HepG2 (cell line): ENCODE measurements around the gene SPINK4. TPM values are rescaled to one million over a fixed set of nuclear protein-coding genes. Genes with fewer than 3 reads are reported as not detected.

Source experiments
- ATF7 ChIP-seq, 2 experiments: fragments of 450-650 bp in 1 of 2; sonication (generic) in 1 of 2; formaldehyde crosslinking in 1 of 2; IDR thresholded peaks; 2 replicates each; pipeline versions ENCODE4 v1.4.0 to v1.6.1; 2016 to 2020; ENCODE audit warnings: antibody characterized with exemption in 1 of 2, mild to moderate bottlenecking in 1 of 2, missing genetic modification reagents in 1 of 2
- CAMTA2 ChIP-seq: sonication (generic); formaldehyde crosslinking; IDR thresholded peaks from 2 replicates; pipeline ENCODE4 v1.4.0; 2020; ENCODE audit warnings: mild to moderate bottlenecking, missing genetic modification reagents, borderline replicate concordance
- CSRNP1 ChIP-seq: sonication (generic); formaldehyde crosslinking; IDR thresholded peaks from 2 replicates; pipeline ENCODE4 v1.8.1; 2023; ENCODE audit warnings: mild to moderate bottlenecking, missing genetic modification reagents
- ETV5 ChIP-seq: IDR thresholded peaks from 2 replicates; pipeline ENCODE4 v1.6.1; 2018; ENCODE audit warnings: missing biosample characterization, missing genetic modification reagents, inconsistent platforms, borderline replicate concordance
- GFI1 ChIP-seq: sonication (generic); formaldehyde crosslinking; IDR thresholded peaks from 2 replicates; pipeline ENCODE4 v1.5.0; 2020; ENCODE audit warnings: missing genetic modification reagents, mild to moderate bottlenecking, borderline replicate concordance
- HNRNPLL ChIP-seq: fragments of 200-400 bp; formaldehyde crosslinking; IDR thresholded peaks from 2 replicates; pipeline ENCODE4 v1.6.1; 2017; ENCODE audit warnings: mild to moderate bottlenecking, low read depth, low read length; ENCODE audit not compliant: poor library complexity, severe bottlenecking
- MATR3 ChIP-seq: sonication (generic); formaldehyde crosslinking; IDR thresholded peaks from 2 replicates; pipeline ENCODE4 v1.4.0; 2020; ENCODE audit warnings: missing genetic modification reagents
- PBX2 ChIP-seq: IDR thresholded peaks from 2 replicates; pipeline ENCODE4 v1.6.1; 2016; ENCODE audit warnings: control low read depth
- RNF2 ChIP-seq: fragments of 450-650 bp; conservative IDR thresholded peaks from 2 replicates; pipeline ENCODE4 v1.6.1; 2016; ENCODE audit warnings: low read depth
- STAT6 ChIP-seq: sonication (generic); formaldehyde crosslinking; IDR thresholded peaks from 2 replicates; pipeline ENCODE4 v1.4.0; 2020; ENCODE audit warnings: missing genetic modification reagents, mild to moderate bottlenecking, borderline replicate concordance
- ZBTB42 ChIP-seq: sonication (generic); formaldehyde crosslinking; IDR thresholded peaks from 2 replicates; pipeline ENCODE4 v1.5.0; 2020; ENCODE audit warnings: mild to moderate bottlenecking, missing genetic modification reagents
- ZHX2 ChIP-seq, 2 experiments: sonication (generic) in 1 of 2; formaldehyde crosslinking in 1 of 2; IDR thresholded peaks; 2 replicates each; pipeline versions ENCODE4 v1.6.1 to v1.9.0; 2014 to 2022; ENCODE audit warnings: antibody characterized with exemption in 1 of 2, borderline replicate concordance in 1 of 2, inconsistent platforms in 1 of 2, low read depth in 1 of 2, missing genetic modification reagents in 1 of 2
- ZNF136 ChIP-seq: sonication (generic); formaldehyde crosslinking; IDR thresholded peaks from 2 replicates; pipeline ENCODE4 v1.8.1; 2022; ENCODE audit warnings: low read depth, mild to moderate bottlenecking, moderate library complexity, missing genetic modification reagents
- ZNF331 ChIP-seq: sonication (generic); formaldehyde crosslinking; IDR thresholded peaks from 2 replicates; pipeline ENCODE4 v1.4.0; 2020; ENCODE audit warnings: missing genetic modification reagents
- ZNF709 ChIP-seq: sonication (generic); formaldehyde crosslinking; IDR thresholded peaks from 2 replicates; pipeline ENCODE4 v1.5.0; 2020; ENCODE audit warnings: mild to moderate bottlenecking, missing genetic modification reagents
- ZNF777 ChIP-seq: sonication (generic); formaldehyde crosslinking; IDR thresholded peaks from 2 replicates; pipeline ENCODE4 v1.4.0; 2020; ENCODE audit warnings: missing genetic modification reagents
- polyA plus RNA-seq, 8 experiments: library from polyadenylated mRNA; depleted of rRNA in 3 of 8; stranded (reverse) in 7 of 8; unstranded in 1 of 8; fragments of >200 nt; fragmentation: Illumina TruSeq in 4 of 8; extraction: Trizol in 4 of 8; gene quantifications; 2 replicates each; pipeline versions ENCODE4 v1.2.1 to v1.2.3, GENCODE V29; 2011 to 2016; ENCODE audit warnings: low read depth in 4 of 8, missing spikeins in 1 of 8, mixed read lengths in 1 of 8; ENCODE audit not compliant: insufficient read depth in 1 of 8
- total RNA-seq, 5 experiments: library from RNA; depleted of rRNA; stranded (reverse); fragments of >200 nt; fragmentation: Illumina TruSeq; extraction: Trizol; gene quantifications; 2 replicates each; pipeline ENCODE4 v1.2.3, GENCODE V29; 2016; ENCODE audit warnings: low read depth in 1 of 5

SPINK4 gene
- total and polyA plus RNA-seq, 2 of the 13 experiments (the other 11 are each of a cell fraction or from before 2014, with no cell fraction given): 0.53 to 3.4 TPM

GRCh38 chr9:33293782-33294181 lies 53.8 kb downstream of the SPINK4 start (continued):
- TF ChIP-seq CSRNP1 (CRISPR knock-in tag): no peak
- no peak for TF ChIP-seq ZBTB42 (CRISPR knock-in tag)
- 0 out of 2 replicates have a peak, but pooled peaks have one; percentile 18 for TF ChIP-seq ZNF331 (CRISPR knock-in tag)
- TF ChIP-seq ATF7 (IDR thresholded peaks at IDR 0.05): no peak
- TF ChIP-seq ATF7 (CRISPR knock-in tag; IDR thresholded peaks at IDR 0.05): no peak
- TF ChIP-seq ZNF709 (CRISPR knock-in tag): no peak
- no peak for TF ChIP-seq ZNF777
- TF ChIP-seq HNRNPLL: no peak
- no peak for TF ChIP-seq PBX2
- TF ChIP-seq GFI1 (CRISPR knock-in tag): no peak
- TF ChIP-seq RNF2: no peak
- TF ChIP-seq ZHX2 (IDR thresholded peaks at IDR 0.05; ENCODE audit: low read depth): no peak
- no peak for TF ChIP-seq ZHX2 (CRISPR knock-in tag; IDR thresholded peaks at IDR 0.05; ENCODE audit: borderline replicate concordance)
- TF ChIP-seq STAT6: no peak
- TF ChIP-seq ZNF136 (CRISPR knock-in tag): no peak
- no peak for TF ChIP-seq MATR3 (CRISPR knock-in tag)
- no peak for TF ChIP-seq ETV5 (CRISPR knock-in tag)
- no peak for TF ChIP-seq CAMTA2 (CRISPR knock-in tag)
